ENCODE results near the gene USHBP1. TPM values are rescaled to one million over a fixed set of nuclear protein-coding genes. Genes with fewer than 3 reads are reported as not detected.

USHBP1 gene
- total RNA-seq, 1 experiment from 2014 or later = 0.04 TPM

DNA sequence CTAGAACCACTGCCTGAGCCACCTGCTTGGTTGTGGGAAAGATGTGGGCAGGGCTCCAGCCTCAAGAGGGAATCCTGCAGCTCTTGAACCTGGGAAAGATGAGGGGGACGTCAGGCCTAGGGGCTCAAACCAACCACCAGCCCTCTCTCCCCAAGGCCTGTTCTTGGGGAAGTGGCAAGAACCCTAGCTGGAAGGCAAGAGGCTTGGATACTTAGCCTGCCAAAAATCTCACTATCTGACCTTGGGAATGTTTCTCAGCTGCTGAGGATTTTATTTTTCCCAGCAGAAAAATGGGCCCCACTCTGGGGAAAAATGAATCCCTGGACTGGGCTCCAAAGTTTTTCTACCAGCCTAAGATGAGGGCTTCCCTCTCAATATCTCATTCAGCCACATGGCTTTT, 4.6 kb downstream of the USHBP1 start:
- no peak overlapping the region for H3K4me3 ChIP-seq
- no peak overlapping the region for H3K27ac ChIP-seq
- peaks cover 6% of the 10 kb centered on the region; the same call in 1 of the 2 replicates for H3K27me3 ChIP-seq
- H3K9me3 ChIP-seq (replicated peaks) = peaks cover 16% of the 10 kb centered on the region
- H3K36me3 ChIP-seq = no peaks in the 10 kb centered on the region
- peaks cover 4% of the 10 kb centered on the region; the same call in 1 of the 2 replicates for H3K4me1 ChIP-seq
- no peak for DNase-seq

DNA sequence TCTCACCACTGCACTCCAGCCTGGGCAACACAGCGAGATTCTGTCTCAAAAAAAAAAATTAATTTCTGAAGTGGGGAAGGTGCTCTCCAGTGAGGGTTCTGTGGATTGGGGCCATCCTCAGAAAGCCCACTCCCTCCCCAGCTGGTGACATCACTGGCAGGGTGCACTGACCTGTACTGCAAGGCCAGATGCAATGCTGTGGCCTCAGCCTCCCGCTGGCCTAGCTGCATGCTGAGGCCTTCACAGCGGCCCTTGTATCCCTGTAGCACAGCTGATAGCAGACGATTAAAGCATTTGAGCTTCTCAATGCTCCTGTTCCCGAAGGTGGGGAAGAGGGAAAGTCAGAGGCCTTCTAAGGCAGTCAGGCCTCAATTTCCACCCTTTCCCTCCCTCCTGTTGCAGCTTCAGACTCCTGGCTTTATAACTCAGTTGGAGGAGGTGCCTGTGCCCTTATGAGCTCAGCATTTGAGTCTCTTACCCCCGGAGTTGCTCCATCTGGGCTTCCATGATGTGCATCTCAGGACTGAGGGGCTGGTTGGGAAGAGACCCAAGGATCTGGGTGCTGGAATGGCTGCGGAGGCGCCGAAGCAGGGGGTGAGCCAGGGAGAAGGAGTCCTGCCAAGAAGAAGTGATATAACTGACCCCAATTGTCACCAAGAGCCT, 5.3 kb downstream of the USHBP1 start:
- H3K4me3 ChIP-seq = no peak overlapping the region
- no peak overlapping the region for H3K27ac ChIP-seq
- peaks cover 6% of the 10 kb centered on the region; the same call in 1 of the 2 replicates for H3K27me3 ChIP-seq
- peak in 1 of 2 experiments; percentile 46 for DNase-seq
- H3K9me3 ChIP-seq (replicated peaks) = peaks cover 16% of the 10 kb centered on the region
- H3K4me1 ChIP-seq = peaks cover 4% of the 10 kb centered on the region; the same call in 1 of the 2 replicates
- no peaks in the 10 kb centered on the region for H3K36me3 ChIP-seq

DNA sequence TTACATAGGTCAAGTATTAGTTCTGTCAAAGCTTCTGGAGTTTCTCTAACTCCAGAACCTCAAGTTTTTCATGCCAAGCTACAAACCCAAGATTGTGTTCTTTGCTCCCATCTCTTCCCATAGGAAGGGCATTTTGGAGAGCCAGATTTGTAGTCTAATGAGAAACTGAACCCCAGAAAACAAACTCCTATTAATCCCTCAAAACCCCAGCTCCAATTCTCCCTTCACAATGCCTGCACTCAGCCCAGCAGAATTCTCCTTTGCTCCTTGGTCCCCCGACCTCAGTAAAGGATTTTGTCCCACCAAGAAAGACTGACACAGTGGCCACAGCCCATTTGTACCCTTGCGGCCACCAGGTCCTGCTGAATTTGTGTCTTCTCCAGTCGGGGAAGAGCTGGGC, 8.4 kb downstream of the USHBP1 start:
- Histone ChIP-seq H3K4me3 (no peak overlapping the region), H3K27ac (no peak overlapping the region), H3K27me3 (peaks cover 9% of the 10 kb centered on the region; the same call in 1 of the 2 replicates), H3K36me3 (no peaks in the 10 kb centered on the region), H3K9me3 (replicated peaks) (peaks cover 16% of the 10 kb centered on the region), H3K4me1 (peaks cover 4% of the 10 kb centered on the region; the same call in 1 of the 2 replicates)
- DNase-seq = no peak

DNA sequence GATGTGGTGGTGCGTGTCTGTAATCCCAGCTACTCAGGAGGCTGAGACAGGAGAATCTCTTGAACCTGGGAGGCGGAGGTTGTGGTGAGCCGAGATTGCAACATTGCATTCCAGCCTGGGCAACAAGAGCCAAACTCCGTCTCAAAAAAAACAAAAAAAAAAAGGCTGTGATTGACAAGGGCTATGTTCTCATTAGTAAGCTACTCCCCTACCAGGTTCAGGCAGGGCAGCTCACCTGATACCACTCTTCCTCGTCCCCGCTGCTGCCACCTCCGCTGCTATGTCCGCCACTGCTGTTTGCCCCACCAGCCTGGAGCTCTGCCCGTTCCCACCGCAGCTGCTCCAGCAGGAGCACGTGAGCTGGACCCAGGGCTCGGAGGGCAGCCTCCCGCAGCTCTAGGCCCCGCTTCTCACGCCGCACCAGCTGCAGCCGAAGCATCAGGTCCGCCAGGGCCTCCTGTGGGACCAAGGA, 9.4 kb downstream of the USHBP1 start:
- H3K4me3 ChIP-seq = no peak overlapping the region
- H3K27ac ChIP-seq = no peak overlapping the region
- peaks cover 9% of the 10 kb centered on the region; the same call in 1 of the 2 replicates for H3K27me3 ChIP-seq
- peak; percentile 64 to 65 for DNase-seq
- peaks cover 4% of the 10 kb centered on the region; the same call in 1 of the 2 replicates for H3K4me1 ChIP-seq
- peaks cover 15% of the 10 kb centered on the region for H3K9me3 ChIP-seq (replicated peaks)
- no peaks in the 10 kb centered on the region for H3K36me3 ChIP-seq

DNA sequence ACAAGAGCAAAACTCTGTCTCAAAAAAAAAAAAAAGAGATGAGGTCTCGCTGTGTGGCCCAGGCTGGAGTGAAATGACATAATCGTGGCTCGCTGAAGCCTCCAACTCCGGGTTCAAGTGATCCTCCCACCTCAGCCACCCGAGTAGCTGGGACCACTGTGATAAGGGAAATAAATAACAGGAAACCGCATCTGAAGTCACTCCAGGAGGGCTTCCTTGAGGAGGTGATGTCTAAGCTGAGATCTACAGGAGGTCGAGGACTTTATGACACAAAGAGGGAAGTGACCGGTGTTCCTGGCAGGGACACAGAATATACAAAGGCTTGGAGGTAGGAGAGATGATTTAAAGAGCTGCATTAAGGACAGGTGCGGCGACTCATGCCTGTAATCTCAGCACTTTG, 9.9 kb downstream of the USHBP1 start:
- no peak for DNase-seq
- Histone ChIP-seq H3K4me3 (no peak overlapping the region), H3K36me3 (no peaks in the 10 kb centered on the region), H3K9me3 (replicated peaks) (peaks cover 9% of the 10 kb centered on the region), H3K27ac (no peak overlapping the region), H3K4me1 (peaks cover 8% of the 10 kb centered on the region), H3K27me3 (peaks cover 9% of the 10 kb centered on the region; the same call in 1 of the 2 replicates)

DNA sequence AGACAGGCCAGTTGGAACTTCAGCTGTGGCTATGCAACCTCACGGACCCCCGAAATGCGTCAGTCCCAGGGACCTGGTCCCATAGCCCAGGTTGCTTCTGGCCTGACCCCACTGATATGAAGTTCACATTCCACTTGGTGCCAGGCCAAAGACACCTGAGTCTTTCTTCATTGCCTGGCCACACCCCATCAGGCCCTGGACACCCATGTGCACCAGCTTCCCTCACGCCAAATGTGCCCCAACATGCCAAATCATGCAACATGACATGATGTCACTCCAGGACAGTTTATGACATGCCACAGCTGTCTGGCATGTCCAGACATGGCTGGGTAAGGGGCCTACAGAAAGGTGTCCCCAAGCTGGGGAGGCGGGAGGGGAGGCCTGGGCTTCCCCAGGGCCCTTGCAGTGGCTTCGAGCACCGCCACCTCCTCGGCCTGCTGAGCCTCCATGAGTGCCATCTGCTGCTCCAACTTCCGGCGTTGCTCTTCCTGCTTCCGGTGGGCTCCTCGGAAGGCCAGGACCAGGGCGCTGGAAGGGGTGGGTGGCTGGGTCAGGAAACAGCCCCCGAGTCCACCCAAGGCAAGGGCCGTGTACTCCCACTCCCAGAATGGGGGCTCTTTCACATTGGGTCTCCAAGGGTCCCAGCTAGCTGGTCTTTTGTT, 14.5 kb downstream of the USHBP1 start:
- Histone ChIP-seq H3K36me3 (no peaks in the 10 kb centered on the region), H3K27me3 (peaks cover 3% of the 10 kb centered on the region; the same call in 1 of the 2 replicates), H3K4me1 (peaks cover 34% of the 10 kb centered on the region), H3K9me3 (replicated peaks) (no peaks in the 10 kb centered on the region), H3K27ac (peak overlapping the region; percentile 34; the same call in 1 of the 2 replicates), H3K4me3 (no peak overlapping the region)
- no peak for DNase-seq

DNA sequence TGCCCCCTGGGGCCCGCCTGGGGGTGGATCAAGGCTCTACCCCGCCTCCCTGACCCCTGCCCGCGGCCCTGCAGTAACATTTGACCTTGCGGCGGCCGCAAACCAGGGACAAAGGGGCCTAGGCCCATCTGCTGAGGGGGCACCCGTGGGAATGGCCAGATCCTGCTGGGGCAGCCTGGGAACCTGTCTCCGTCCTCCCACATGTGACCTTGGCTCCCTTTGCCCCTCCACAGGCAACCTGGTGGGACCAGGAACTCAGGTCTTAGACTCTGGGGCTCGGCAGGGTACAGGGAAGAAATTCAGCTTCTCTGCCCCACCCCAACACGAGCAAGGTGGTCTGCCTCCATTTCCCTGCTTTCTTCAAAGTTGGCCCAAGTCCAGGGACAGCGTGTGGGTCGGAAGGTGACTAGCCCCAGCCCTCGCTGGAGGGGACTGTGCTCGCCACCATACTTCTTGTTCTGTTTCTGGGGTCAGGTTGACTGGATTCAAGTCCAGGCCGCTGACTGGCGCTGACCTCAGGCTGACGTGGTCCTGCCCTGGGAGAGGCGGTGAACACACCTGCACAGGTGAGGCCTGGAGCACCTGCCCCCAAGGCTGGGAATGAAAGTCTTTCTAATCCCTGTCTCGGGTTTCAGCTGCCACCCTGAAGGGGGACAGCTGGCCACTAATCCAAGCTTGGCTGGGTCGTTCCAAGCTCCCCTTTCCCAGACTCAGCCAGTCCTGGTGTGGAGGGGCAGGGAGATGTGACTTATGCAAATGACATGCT, 16.4 kb downstream of the USHBP1 start:
- H3K36me3 ChIP-seq = no peaks in the 10 kb centered on the region
- no peak overlapping the region for H3K4me3 ChIP-seq
- peaks cover 34% of the 10 kb centered on the region for H3K4me1 ChIP-seq
- DNase-seq = peak; percentile 86 to 90
- no peaks in the 10 kb centered on the region for H3K9me3 ChIP-seq (replicated peaks)
- no peaks in the 10 kb centered on the region for H3K27me3 ChIP-seq
- peak overlapping the region; percentile 34; the same call in 1 of the 2 replicates for H3K27ac ChIP-seq

DNA sequence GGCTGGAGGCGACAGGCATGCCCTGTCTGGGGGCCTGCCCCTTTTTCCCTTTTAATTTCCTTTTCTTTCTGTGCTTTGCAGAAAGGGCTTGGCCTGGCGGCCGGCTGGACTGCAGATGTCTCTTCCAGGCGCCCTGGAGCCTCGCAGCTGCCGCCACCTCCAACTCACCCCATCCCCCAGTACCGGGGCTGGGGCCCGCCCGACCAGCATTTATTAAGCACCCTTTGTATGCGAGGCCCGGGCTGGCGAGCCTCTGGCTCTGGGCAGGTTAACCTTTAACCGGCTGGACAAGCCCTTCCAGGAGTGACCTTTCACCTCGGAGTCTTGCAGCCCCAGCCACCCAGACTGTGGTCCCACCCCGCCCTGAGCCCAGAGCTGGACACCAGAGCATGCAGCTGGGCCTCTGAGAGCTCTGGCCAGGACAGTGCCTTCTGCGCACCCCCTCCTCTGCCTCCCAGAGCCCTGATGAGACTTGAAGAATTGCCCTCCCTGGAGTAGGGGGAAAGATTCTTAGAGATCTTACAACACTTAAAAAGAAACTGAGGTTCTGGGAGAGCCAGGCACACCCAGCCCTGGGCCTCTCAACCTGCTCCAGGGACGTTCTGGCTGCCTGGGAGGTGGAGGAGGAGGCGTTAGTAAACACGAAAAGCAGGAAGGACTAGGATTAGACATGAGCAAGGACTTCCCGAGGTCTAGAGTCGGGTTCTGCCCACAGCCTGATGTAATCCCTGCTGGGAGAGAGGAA, 17.7 kb downstream of the USHBP1 start:
- H3K27ac ChIP-seq = peak overlapping the region; percentile 83
- H3K27me3 ChIP-seq = no peaks in the 10 kb centered on the region
- peak overlapping the region; percentile 60 for H3K4me3 ChIP-seq
- peaks cover 34% of the 10 kb centered on the region for H3K4me1 ChIP-seq
- peak in 1 of 2 experiments; percentile 47 for DNase-seq
- H3K9me3 ChIP-seq (replicated peaks) = no peaks in the 10 kb centered on the region
- H3K36me3 ChIP-seq = no peaks in the 10 kb centered on the region

DNA sequence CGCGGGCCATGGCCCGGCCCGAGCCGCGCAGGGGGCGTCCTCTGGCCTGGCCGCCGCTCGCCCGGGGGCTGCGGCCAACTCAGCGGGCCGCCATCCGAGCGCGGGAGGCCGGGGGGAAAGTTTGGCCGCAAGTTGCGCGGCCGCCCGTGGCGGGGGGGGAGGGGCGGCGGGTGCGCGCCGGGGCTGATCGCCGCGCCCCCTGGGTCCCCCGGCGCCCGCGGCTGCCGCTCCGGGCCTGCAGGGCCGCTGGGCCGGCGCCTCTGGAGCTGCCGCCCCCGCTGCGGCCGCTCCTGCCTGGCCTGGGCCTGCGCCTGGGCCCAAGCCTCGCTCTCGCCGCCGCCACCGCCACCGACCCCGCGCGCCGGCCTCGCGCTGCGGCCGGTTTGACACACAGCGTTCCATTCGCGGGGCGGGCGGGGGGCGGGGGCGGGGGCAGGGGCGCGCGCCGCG, 19.0 kb downstream of the USHBP1 start, which contains the start of gene NR2F6:
NR2F6 (minus strand) TSS at position 385 of the 450 bp plus-strand sequence. CDS start 699 bp downstream, outside the sequence.
- DNase-seq = no peak
- Histone ChIP-seq H3K9me3 (replicated peaks) (no peaks in the 10 kb centered on the region), H3K36me3 (no peaks in the 10 kb centered on the region), H3K27ac (peak within 1 kb of the TSS; percentile 83), H3K4me1 (peaks cover 34% of the 10 kb centered on the region), H3K4me3 (peak within 1 kb of the TSS; percentile 79), H3K27me3 (no peaks in the 10 kb centered on the region)

DNA sequence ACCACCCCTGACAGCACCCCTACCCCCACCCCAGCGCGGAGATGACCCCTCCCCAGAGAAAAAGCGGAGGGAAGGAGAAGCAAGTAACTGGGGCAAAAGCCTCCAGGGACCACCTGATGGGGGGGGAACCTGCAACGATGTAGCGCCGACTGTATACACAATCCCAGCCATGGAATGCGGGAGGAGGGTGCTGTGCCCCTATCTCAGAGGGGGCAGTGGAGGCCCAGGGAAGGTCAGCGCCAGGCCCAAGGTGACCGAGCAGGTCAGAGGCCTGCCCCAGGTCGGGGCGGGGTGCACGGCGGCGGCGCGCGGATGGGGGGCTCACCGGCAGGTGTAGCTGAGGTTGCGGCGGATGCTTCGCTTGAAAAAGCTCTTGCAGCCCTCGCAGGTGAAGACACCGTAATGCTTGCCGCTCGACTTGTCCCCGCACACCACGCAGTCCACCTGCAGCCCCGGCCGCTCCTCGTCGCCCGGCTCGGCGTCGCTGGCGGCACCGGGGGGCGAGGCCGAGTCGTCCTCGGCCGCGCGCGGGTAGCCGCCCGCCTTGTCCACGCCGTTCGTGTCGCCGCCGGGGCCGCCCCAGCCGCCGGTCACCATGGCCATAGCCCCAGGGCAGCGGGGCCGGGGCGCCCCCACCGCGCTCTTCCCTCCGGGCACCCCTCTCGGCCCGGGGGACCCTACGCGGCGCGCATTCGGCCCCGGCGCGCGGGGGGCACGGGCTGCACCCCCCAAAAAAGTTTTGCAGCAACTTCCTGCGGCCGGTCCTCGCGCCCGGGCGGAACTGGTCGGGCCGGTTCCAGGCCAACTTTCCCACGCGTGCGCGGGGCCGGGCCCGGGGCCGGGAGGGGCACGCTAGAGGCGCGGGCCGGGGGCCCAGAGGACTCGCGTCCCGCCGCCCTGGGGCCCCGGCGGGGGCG, 19.7 kb downstream of the USHBP1 start:
- Histone ChIP-seq H3K9me3 (replicated peaks) (no peaks in the 10 kb centered on the region), H3K27ac (no peak overlapping the region; the same call in 1 of the 2 replicates), H3K4me1 (peaks cover 32% of the 10 kb centered on the region), H3K27me3 (no peaks in the 10 kb centered on the region), H3K36me3 (peaks cover 3% of the 10 kb centered on the region; the same call in 1 of the 2 replicates), H3K4me3 (peak overlapping the region; percentile 79)
- no peak for DNase-seq

DNA sequence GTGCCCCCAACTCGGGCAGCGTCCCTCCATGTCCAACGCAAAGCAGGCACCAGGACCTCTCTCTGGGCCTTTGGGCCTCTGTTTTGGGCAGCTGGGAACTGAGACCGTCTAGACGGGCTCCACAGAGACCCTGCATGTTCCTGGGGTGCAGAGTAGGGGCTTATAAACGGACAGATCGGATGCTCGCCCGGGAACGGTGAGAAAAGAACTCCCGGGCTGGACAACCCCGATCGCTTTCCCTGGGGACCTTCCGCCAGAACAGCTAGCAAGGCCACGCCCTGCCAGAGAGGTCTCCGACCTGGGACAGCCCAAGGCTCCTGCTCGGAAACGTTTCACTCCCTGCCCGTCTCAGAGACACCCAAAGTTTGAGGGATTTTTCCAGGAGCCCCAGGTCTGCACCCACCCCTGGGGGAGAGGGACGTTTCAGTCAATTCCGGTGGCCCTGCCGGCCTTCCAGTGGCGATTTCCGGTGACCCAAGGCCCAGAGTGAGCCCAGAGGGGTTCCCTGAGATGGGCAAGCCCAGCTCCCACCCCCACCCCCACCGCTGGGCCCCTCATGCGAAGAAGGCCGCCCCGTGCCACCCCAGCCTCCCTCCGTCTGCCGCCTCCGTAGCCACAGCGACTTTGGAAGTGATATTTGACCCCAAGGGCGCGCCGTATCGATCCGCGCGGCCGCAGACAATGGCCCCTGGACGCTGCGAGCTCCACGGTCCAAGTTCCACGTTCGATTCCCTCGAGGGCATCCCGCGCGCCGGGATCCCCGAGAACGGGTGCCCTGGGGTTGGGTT, 20.5 kb downstream of the USHBP1 start:
- H3K9me3 ChIP-seq (replicated peaks) = no peaks in the 10 kb centered on the region
- no peak overlapping the region; the same call in 1 of the 2 replicates for H3K27ac ChIP-seq
- H3K4me1 ChIP-seq = peaks cover 23% of the 10 kb centered on the region
- no peaks in the 10 kb centered on the region for H3K27me3 ChIP-seq
- peaks cover 8% of the 10 kb centered on the region; the same call in 1 of the 2 replicates for H3K36me3 ChIP-seq
- peak; percentile 69 to 76 for DNase-seq
- H3K4me3 ChIP-seq = peak overlapping the region; percentile 79

DNA sequence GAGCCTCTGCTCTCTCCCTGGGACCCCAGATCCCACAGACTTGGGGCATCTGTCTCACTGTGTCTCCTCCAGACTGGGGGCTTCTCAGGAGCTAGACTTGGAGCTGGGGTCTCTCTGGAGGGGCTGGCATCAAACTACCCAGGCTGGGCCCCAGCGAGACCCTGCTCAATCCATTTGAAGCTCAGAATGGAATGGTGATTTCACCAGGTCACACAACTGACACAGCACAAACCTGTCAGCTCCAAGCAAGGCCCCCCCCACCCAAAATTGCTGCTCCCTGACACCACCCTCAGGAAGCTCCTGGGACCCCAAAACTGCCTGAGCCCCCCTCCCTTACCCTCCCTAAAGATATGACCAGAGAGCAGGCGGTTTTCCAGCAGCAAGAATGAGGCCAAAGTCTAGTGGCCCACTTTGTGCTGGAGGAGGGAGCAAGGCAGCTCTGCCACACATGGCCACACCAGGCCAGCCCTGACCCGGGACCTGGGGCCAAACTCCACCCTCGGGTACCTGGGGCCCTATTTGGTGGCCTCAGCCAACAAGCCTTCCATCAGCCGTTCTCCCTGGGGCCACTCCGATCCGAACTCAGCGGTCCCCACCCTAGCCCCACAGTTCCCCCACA, 21.2 kb downstream of the USHBP1 start:
- H3K36me3 ChIP-seq = peaks cover 12% of the 10 kb centered on the region
- H3K9me3 ChIP-seq (replicated peaks) = no peaks in the 10 kb centered on the region
- H3K27ac ChIP-seq = no peak overlapping the region
- H3K27me3 ChIP-seq = no peaks in the 10 kb centered on the region
- DNase-seq = no peak
- peaks cover 16% of the 10 kb centered on the region for H3K4me1 ChIP-seq
- peak overlapping the region; percentile 79 for H3K4me3 ChIP-seq

All from SJCRH30 (cell line).